Umbilical cord (tissue), 2 donors: ENCODE results near the gene AIG1. TPM values are rescaled to one million over a fixed set of nuclear protein-coding genes. Genes with fewer than 3 reads are reported as not detected.

ENCODE experiments used
- DNase-seq: peaks from one replicate; pipeline ENCODE4 v3.0.0-alpha.2; 2015; ENCODE audit warnings: low spot score
- total RNA-seq: library from RNA; depleted of rRNA; stranded (reverse); fragments of >200 nt; gene quantifications from one replicate; pipeline ENCODE4 v1.2.3, GENCODE V29; 2014; ENCODE audit warnings: low replicate concordance; ENCODE audit not compliant: insufficient read depth

The AIG1 gene
- total RNA-seq, 1 donor from 2014 or later, result 14.2 TPM

GRCh38 chr6:143195349-143195845 is 134.7 kb downstream of the AIG1 start:
- no peak for DNase-seq

GRCh38 chr6:143196525-143197225 is 136.0 kb downstream of the AIG1 start:
- no peak for DNase-seq

GRCh38 chr6:143197377-143197776 is 136.7 kb downstream of the AIG1 start:
- DNase-seq, result no peak

GRCh38 chr6:143198312-143198711 is 137.6 kb downstream of the AIG1 start:
- DNase-seq, result no peak

- no peak for DNase-seq
Observed at GRCh38 chr6:143199291-143199690, 138.6 kb downstream of the AIG1 start.

- no peak for DNase-seq
Observed at GRCh38 chr6:143200167-143200770, 139.6 kb downstream of the AIG1 start.

- no peak for DNase-seq
Observed at GRCh38 chr6:143204045-143204444, 143.4 kb downstream of the AIG1 start.

- DNase-seq, result no peak
Observed at GRCh38 chr6:143205131-143205535, 144.4 kb downstream of the AIG1 start.

GRCh38 chr6:143205585-143205984 is 144.9 kb downstream of the AIG1 start:
- DNase-seq, result no peak

GRCh38 chr6:143205991-143206390 is 145.3 kb downstream of the AIG1 start:
- DNase-seq, result no peak

GRCh38 chr6:143206550-143206949 is 145.9 kb downstream of the AIG1 start:
- DNase-seq, result no peak

- DNase-seq, result no peak
Observed at GRCh38 chr6:143210420-143210819, 149.7 kb downstream of the AIG1 start.

GRCh38 chr6:143213859-143214376 is 153.2 kb downstream of the AIG1 start:
- DNase-seq, result peak; percentile 37

- DNase-seq, result no peak
Observed at GRCh38 chr6:143215363-143215762, 154.7 kb downstream of the AIG1 start.

- no peak for DNase-seq
Observed at GRCh38 chr6:143215771-143216170, 155.1 kb downstream of the AIG1 start.

- DNase-seq, result no peak
Observed at GRCh38 chr6:143218233-143218632, 157.5 kb downstream of the AIG1 start.

- DNase-seq, result peak; percentile 79
Observed at GRCh38 chr6:143221698-143222097, 161.0 kb downstream of the AIG1 start.

- no peak for DNase-seq
Observed at GRCh38 chr6:143222310-143222709, 161.6 kb downstream of the AIG1 start.

- DNase-seq, result peak; percentile 24
Observed at GRCh38 chr6:143222801-143223231, 162.1 kb downstream of the AIG1 start.

- no peak for DNase-seq
Observed at GRCh38 chr6:143223895-143224294, 163.2 kb downstream of the AIG1 start.

GRCh38 chr6:143224516-143224915 is 163.8 kb downstream of the AIG1 start:
- DNase-seq, result no peak

GRCh38 chr6:143225929-143226328 is 165.2 kb downstream of the AIG1 start:
- DNase-seq, result peak; percentile 19

- no peak for DNase-seq
Observed at GRCh38 chr6:143227675-143228074, 167.0 kb downstream of the AIG1 start.
